ENCODE results near the gene CST9.

DNA sequence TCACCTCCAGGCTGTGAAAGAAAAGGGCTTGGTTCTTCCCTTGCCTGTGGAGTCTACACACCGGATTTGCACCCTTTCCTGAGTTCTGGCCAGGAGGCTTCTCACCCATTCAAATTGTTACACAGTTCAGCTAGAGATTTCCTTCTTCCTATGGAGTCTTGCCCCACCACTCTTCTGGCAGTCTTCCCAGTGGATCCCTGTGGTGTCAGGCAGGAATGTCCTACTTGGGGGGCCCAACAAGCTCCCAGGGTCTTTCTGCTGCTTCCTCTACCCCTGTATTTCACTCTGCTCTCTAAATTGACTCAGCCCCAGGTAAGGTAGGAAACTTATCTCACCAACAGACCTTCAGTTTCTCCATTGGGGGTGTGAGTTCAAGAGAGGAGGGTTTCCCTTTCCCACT is 23.4 kb downstream of the CST9 start:
- no peak for TF ChIP-seq POLR2A (IDR thresholded peaks at IDR 0.05)
- TF ChIP-seq, protein P1, sequence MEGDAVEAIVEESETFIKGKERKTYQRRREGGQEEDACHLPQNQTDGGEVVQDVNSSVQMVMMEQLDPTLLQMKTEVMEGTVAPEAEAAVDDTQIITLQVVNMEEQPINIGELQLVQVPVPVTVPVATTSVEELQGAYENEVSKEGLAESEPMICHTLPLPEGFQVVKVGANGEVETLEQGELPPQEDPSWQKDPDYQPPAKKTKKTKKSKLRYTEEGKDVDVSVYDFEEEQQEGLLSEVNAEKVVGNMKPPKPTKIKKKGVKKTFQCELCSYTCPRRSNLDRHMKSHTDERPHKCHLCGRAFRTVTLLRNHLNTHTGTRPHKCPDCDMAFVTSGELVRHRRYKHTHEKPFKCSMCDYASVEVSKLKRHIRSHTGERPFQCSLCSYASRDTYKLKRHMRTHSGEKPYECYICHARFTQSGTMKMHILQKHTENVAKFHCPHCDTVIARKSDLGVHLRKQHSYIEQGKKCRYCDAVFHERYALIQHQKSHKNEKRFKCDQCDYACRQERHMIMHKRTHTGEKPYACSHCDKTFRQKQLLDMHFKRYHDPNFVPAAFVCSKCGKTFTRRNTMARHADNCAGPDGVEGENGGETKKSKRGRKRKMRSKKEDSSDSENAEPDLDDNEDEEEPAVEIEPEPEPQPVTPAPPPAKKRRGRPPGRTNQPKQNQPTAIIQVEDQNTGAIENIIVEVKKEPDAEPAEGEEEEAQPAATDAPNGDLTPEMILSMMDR (IDR thresholded peaks at IDR 0.05), result no peak

All from gastroesophageal sphincter (tissue), 3 donors.